Choroid plexus epithelial cell (primary cell): Measurements from ENCODE around the gene MKI67.
A peak's percentile ranks its signal among the peaks of the same experiment; 100 is the strongest.

ENCODE experiments used
- DNase-seq: peaks from one replicate; pipeline ENCODE4 v3.0.0-alpha.2; 2010; ENCODE audit warnings: low read depth
- H3K4me3 ChIP-seq: 2 replicates; pipeline ENCODE4 v1.5.1; 2011; ENCODE audit warnings: low read depth, mild to moderate bottlenecking, control low read depth, low read length, moderate library complexity
- CTCF ChIP-seq: conservative IDR thresholded peaks from 2 replicates; pipeline ENCODE4 v1.5.1; 2011; ENCODE audit warnings: low read depth, mild to moderate bottlenecking, control low read depth, inconsistent platforms, low read length, moderate library complexity

The MKI67 gene

GRCh38 chr10:128081720-128082119 is 44.5 kb downstream of the MKI67 start:
- DNase-seq: peak; percentile 10
- TF ChIP-seq CTCF: no peak
- no peak overlapping the region for H3K4me3 ChIP-seq

GRCh38 chr10:128081222-128081621 is 45.0 kb downstream of the MKI67 start:
- no peak for DNase-seq
- no peak for TF ChIP-seq CTCF
- H3K4me3 ChIP-seq: no peak overlapping the region

- H3K4me3 ChIP-seq: no peak overlapping the region
- no peak for DNase-seq
- TF ChIP-seq CTCF: no peak
Observed at GRCh38 chr10:128080641-128081040, 45.6 kb downstream of the MKI67 start.

- no peak for TF ChIP-seq CTCF
- DNase-seq: no peak
- H3K4me3 ChIP-seq: no peak overlapping the region
Observed at GRCh38 chr10:128080231-128080630, 46.0 kb downstream of the MKI67 start.

- no peak overlapping the region for H3K4me3 ChIP-seq
- peak; percentile 91 for TF ChIP-seq CTCF
- peak; percentile 60 for DNase-seq
Observed at GRCh38 chr10:128078136-128078969, 47.9 kb downstream of the MKI67 start.

- DNase-seq: no peak
- no peak overlapping the region for H3K4me3 ChIP-seq
- TF ChIP-seq CTCF: no peak
Observed at GRCh38 chr10:128077155-128077875, 48.9 kb downstream of the MKI67 start.

- TF ChIP-seq CTCF: no peak
- H3K4me3 ChIP-seq: no peak overlapping the region
- DNase-seq: no peak
Observed at GRCh38 chr10:128074589-128074988, 51.6 kb downstream of the MKI67 start.
